HG02885 (cell line): ENCODE measurements around the gene TNFRSF18.

Experiments used
- ATAC-seq: cut with Tn5 transposase; IDR thresholded peaks from one replicate; pipeline ENCODE4 v1.9.1; 2021; ENCODE audit warnings: mild to moderate bottlenecking; ENCODE audit not compliant: unreplicated experiment, poor library complexity

The TNFRSF18 gene

GRCh38 chr1:1153874-1154273 is 52.5 kb downstream of the TNFRSF18 start:
- no peak for ATAC-seq
